H1 (cell line): Measurements from ENCODE around the gene MYO16. TPM values are rescaled to one million over a fixed set of nuclear protein-coding genes. Genes with fewer than 3 reads are reported as not detected.

ENCODE experiments used
- CHD7 ChIP-seq: fragments of 300-600 bp; sonication (generic); IDR thresholded peaks from 2 replicates; pipeline ENCODE4 v1.7.1; 2012; ENCODE audit warnings: low read length, moderate library complexity, mild to moderate bottlenecking, inconsistent platforms; ENCODE audit not compliant: insufficient replicate concordance
- RBBP5 ChIP-seq: IDR thresholded peaks from 2 replicates; pipeline ENCODE4 v1.7.1; 2012; ENCODE audit warnings: low read depth, mild to moderate bottlenecking, inconsistent platforms, low read length, moderate library complexity, borderline replicate concordance
- SP2 ChIP-seq: IDR thresholded peaks from 2 replicates; pipeline ENCODE4 v1.6.1; 2012; ENCODE audit warnings: mild to moderate bottlenecking, low read length, inconsistent platforms
- TBP ChIP-seq: IDR thresholded peaks from 2 replicates; pipeline ENCODE4 v1.6.1; 2011; ENCODE audit warnings: low read depth, low read length, improper control_type of control experiment
- USF2 ChIP-seq: IDR thresholded peaks from 2 replicates; pipeline ENCODE4 v1.6.1; 2011; ENCODE audit warnings: low read length, improper control_type of control experiment
- polyA plus RNA-seq, 7 experiments: library from polyadenylated mRNA; depleted of rRNA in 3 of 7; stranded (reverse) in 5 of 7; unstranded in 2 of 7; fragments of >200 nt in 5 of 7; fragments of 200-250 nt in 2 of 7; gene quantifications; 1 replicate in 5 of 7; 2 replicates in 1 of 7; 4 replicates in 1 of 7; pipeline versions ENCODE4 v1.2.1 to v1.2.3, GENCODE V29; 2011 to 2013; ENCODE audit warnings: missing spikeins in 2 of 7, mixed read lengths in 2 of 7
- total RNA-seq: library from RNA; stranded (reverse); fragmentation: NEBNext Ultra II Directional; extraction: Animal tissue kit (Norgen Biotek cat#: 25700); gene quantifications from 2 replicates; pipeline ENCODE4 v1.2.1, GENCODE V29; 2021

The MYO16 gene
- total and polyA plus RNA-seq, 2 of the 8 experiments (the other 6 are each of a cell fraction or from before 2014, with no cell fraction given) = 0.02 to 0.22 TPM

- TF ChIP-seq CHD7 (no peak), SP2 (no peak), RBBP5 (no peak), TBP (no peak), USF2 (no peak)
These were observed 406.8 kb downstream of the MYO16 start (continued) for GRCh38 chr13:109036078-109036780.
